Measurements from ENCODE around the gene COPS8.

The COPS8 gene

GRCh38 chr2:237125967-237126366 is 40.3 kb downstream of the COPS8 start:
- Histone ChIP-seq H3K9me3 (ENCODE audit: insufficient read depth, low read depth, low read length) (no peaks in the 10 kb centered on the region), H3K79me2 (ENCODE audit: insufficient read depth, low read length) (no peaks in the 10 kb centered on the region), H3K9ac (ENCODE audit: low read depth, low read length, poor library complexity, severe bottlenecking) (no peak overlapping the region), H3K36me3 (ENCODE audit: insufficient read depth, low read length) (no peaks in the 10 kb centered on the region), H3K27me3 (ENCODE audit: insufficient read depth, low read length, poor library complexity, severe bottlenecking) (no peaks in the 10 kb centered on the region), H2AFZ (ENCODE audit: low read length) (no peak overlapping the region), H3F3A (ENCODE audit: low read depth) (no peaks in the 10 kb centered on the region), H3K9me2 (replicated peaks; ENCODE audit: low read depth, low read length) (no peaks in the 10 kb centered on the region), H4K20me1 (ENCODE audit: insufficient read depth, low read length, poor library complexity, severe bottlenecking) (no peaks in the 10 kb centered on the region), H3K4me2 (ENCODE audit: low read depth, low read length, poor library complexity, severe bottlenecking) (no peak overlapping the region), H3K4me3 (ENCODE audit: low read length, poor library complexity, severe bottlenecking) (no peak overlapping the region), H3K4me1 (ENCODE audit: insufficient read depth, low read length, poor library complexity, severe bottlenecking) (no peaks in the 10 kb centered on the region)
- TF ChIP-seq EZH2phosphoT487 (IDR thresholded peaks at IDR 0.05; ENCODE audit: borderline replicate concordance) = no peak
- TF ChIP-seq, protein P1, sequence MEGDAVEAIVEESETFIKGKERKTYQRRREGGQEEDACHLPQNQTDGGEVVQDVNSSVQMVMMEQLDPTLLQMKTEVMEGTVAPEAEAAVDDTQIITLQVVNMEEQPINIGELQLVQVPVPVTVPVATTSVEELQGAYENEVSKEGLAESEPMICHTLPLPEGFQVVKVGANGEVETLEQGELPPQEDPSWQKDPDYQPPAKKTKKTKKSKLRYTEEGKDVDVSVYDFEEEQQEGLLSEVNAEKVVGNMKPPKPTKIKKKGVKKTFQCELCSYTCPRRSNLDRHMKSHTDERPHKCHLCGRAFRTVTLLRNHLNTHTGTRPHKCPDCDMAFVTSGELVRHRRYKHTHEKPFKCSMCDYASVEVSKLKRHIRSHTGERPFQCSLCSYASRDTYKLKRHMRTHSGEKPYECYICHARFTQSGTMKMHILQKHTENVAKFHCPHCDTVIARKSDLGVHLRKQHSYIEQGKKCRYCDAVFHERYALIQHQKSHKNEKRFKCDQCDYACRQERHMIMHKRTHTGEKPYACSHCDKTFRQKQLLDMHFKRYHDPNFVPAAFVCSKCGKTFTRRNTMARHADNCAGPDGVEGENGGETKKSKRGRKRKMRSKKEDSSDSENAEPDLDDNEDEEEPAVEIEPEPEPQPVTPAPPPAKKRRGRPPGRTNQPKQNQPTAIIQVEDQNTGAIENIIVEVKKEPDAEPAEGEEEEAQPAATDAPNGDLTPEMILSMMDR (conservative IDR thresholded peaks at IDR 0.05; ENCODE audit: low read length) = no peak

- no peak overlapping the region for H3K4me2 ChIP-seq (ENCODE audit: low read depth, low read length, poor library complexity, severe bottlenecking)
Observed at GRCh38 chr2:237126519-237127174, 41.0 kb downstream of the COPS8 start.

DNA sequence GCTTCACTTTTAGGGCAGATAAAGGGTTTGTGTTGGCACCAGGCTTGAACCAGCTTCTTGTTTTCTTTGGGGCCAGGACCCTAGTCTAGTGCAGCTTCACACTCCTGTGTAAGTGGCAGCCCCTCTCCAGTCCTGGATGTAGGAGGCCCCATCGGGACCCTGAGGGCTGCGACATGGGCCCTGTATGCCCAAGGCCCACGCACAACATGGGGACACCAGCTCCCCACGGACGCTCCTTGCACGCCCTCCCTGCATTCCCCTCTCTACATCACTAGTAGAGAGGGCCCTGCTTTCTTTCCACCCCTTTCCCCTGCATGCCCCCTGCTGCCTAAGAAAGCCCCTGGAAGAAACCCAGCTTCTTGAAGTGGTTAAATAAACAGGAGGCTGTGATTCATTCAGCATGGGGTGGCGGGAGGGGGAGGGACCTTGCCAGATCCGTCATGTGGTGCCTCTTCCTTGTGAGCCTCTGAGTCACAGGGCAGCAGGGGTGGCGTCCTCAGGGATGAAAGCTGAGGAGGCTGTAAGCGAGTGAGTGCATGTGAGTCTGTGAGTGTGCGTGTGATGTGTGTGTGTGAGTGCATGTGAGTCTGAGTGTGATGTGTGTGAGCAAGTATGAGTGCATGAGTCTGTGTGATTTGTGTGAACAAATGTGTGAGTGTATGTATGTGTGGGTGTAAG is 42.5 kb downstream of the COPS8 start:
- Histone ChIP-seq H3K9me2 (replicated peaks; ENCODE audit: low read depth, low read length) (no peaks in the 10 kb centered on the region), H3K4me2 (ENCODE audit: low read depth, low read length, poor library complexity, severe bottlenecking) (no peak overlapping the region), H3K79me2 (ENCODE audit: insufficient read depth, low read length) (no peaks in the 10 kb centered on the region), H3K9ac (ENCODE audit: low read depth, low read length, poor library complexity, severe bottlenecking) (no peak overlapping the region), H3K4me1 (ENCODE audit: insufficient read depth, low read length, poor library complexity, severe bottlenecking) (no peaks in the 10 kb centered on the region), H3K4me3 (ENCODE audit: low read length, poor library complexity, severe bottlenecking) (no peak overlapping the region), H3F3A (ENCODE audit: low read depth) (no peaks in the 10 kb centered on the region), H3K9me3 (ENCODE audit: insufficient read depth, low read depth, low read length) (no peaks in the 10 kb centered on the region), H4K20me1 (ENCODE audit: insufficient read depth, low read length, poor library complexity, severe bottlenecking) (no peaks in the 10 kb centered on the region), H3K27me3 (ENCODE audit: insufficient read depth, low read length, poor library complexity, severe bottlenecking) (no peaks in the 10 kb centered on the region), H2AFZ (ENCODE audit: low read length) (no peak overlapping the region), H3K36me3 (ENCODE audit: insufficient read depth, low read length) (no peaks in the 10 kb centered on the region)
- TF ChIP-seq EZH2phosphoT487 (IDR thresholded peaks at IDR 0.05; ENCODE audit: borderline replicate concordance) = no peak
- TF ChIP-seq, protein P1 (conservative IDR thresholded peaks at IDR 0.05; ENCODE audit: low read length) = no peak

More at GRCh38 chr2:237126519-237127174, 41.0 kb downstream of the COPS8 start:
- no peaks in the 10 kb centered on the region for H3K27me3 ChIP-seq (ENCODE audit: insufficient read depth, low read length, poor library complexity, severe bottlenecking)
- H3K9me2 ChIP-seq (replicated peaks; ENCODE audit: low read depth, low read length) = no peaks in the 10 kb centered on the region
- no peaks in the 10 kb centered on the region for H3K79me2 ChIP-seq (ENCODE audit: insufficient read depth, low read length)
- H2AFZ ChIP-seq (ENCODE audit: low read length) = no peak overlapping the region
- no peaks in the 10 kb centered on the region for H3K9me3 ChIP-seq (ENCODE audit: insufficient read depth, low read depth, low read length)
- no peak overlapping the region for H3K4me3 ChIP-seq (ENCODE audit: low read length, poor library complexity, severe bottlenecking)
- H3K9ac ChIP-seq (ENCODE audit: low read depth, low read length, poor library complexity, severe bottlenecking) = no peak overlapping the region
- TF ChIP-seq, protein P1 (conservative IDR thresholded peaks at IDR 0.05; ENCODE audit: low read length) = no peak
- TF ChIP-seq EZH2phosphoT487 (IDR thresholded peaks at IDR 0.05; ENCODE audit: borderline replicate concordance) = no peak
- no peaks in the 10 kb centered on the region for H3K36me3 ChIP-seq (ENCODE audit: insufficient read depth, low read length)
- no peaks in the 10 kb centered on the region for H3K4me1 ChIP-seq (ENCODE audit: insufficient read depth, low read length, poor library complexity, severe bottlenecking)
- no peaks in the 10 kb centered on the region for H4K20me1 ChIP-seq (ENCODE audit: insufficient read depth, low read length, poor library complexity, severe bottlenecking)
- H3F3A ChIP-seq (ENCODE audit: low read depth) = no peaks in the 10 kb centered on the region

Data from Loucy (cell line).